OCI-LY7 (cell line): ENCODE data around the gene ARHGAP33. TPM values are rescaled to one million over a fixed set of nuclear protein-coding genes. Genes with fewer than 3 reads are reported as not detected.

Experiments
- BruUV-seq: library from RNA; stranded (reverse); fragments of 400-500 nt; replicated peaks from 2 replicates; lab custom pipeline; 2021; lab: Mats Ljungman, UMichigan
- CTCF ChIA-PET: fragments of 300-600 bp; sonication (Branson Sonifier 250); formaldehyde crosslinking; loops from one replicate; lab custom pipeline; 2022; ENCODE audit warnings: antibody characterized with exemption; ENCODE audit not compliant: unreplicated experiment; lab: Charles Lee
- POLR2A ChIA-PET: fragments of 300-600 bp; sonication (Branson Sonifier 250); formaldehyde crosslinking; loops from one replicate; lab custom pipeline; 2022; ENCODE audit warnings: antibody characterized with exemption; lab: Charles Lee
- DNase-seq: peaks from one replicate; pipeline ENCODE4 v3.0.0-alpha.2; 2015; ENCODE audit warnings: low spot score
- H2AFZ ChIP-seq: fragments of 200-600 bp; sonication (generic), shearing (Covaris generic); 2 replicates; pipeline ENCODE4 v1.6.1; 2014; ENCODE audit warnings: mild to moderate bottlenecking, antibody characterized with exemption, low read length, moderate library complexity
- H3K27ac ChIP-seq: fragments of 200-600 bp; sonication (generic); 2 replicates; pipeline ENCODE4 v1.5.1; 2014; ENCODE audit warnings: mixed run types, low read depth, mild to moderate bottlenecking, moderate library complexity, low read length, inconsistent platforms; ENCODE audit not compliant: poor library complexity, severe bottlenecking
- H3K36me3 ChIP-seq: fragments of 200-600 bp; sonication (generic); 2 replicates; pipeline ENCODE4 v1.6.1; 2014; ENCODE audit warnings: mild to moderate bottlenecking, antibody characterized with exemption, low read length, moderate library complexity, mixed read lengths; ENCODE audit not compliant: insufficient read depth
- H3K4me1 ChIP-seq: fragments of 200-600 bp; sonication (generic); 2 replicates; pipeline ENCODE4 v1.5.1; 2014; ENCODE audit warnings: mild to moderate bottlenecking, low read length; ENCODE audit not compliant: insufficient read depth, poor library complexity, severe bottlenecking
- H3K4me2 ChIP-seq: fragments of 200-600 bp; sonication (generic); 2 replicates; pipeline ENCODE4 v1.6.1; 2014; ENCODE audit warnings: mild to moderate bottlenecking, low read length
- H3K4me3 ChIP-seq: fragments of 200-600 bp; sonication (generic); 2 replicates; pipeline ENCODE4 v1.5.1; 2014; ENCODE audit warnings: mild to moderate bottlenecking, low read depth, low read length; ENCODE audit not compliant: poor library complexity, severe bottlenecking
- H3K79me2 ChIP-seq: fragments of 200-600 bp; sonication (generic); 2 replicates; pipeline ENCODE4 v1.6.1; 2016; ENCODE audit warnings: low read depth, mild to moderate bottlenecking, low read length, moderate library complexity, mixed read lengths; ENCODE audit not compliant: insufficient read depth
- H3K9me2 ChIP-seq: fragments of 200-600 bp; sonication (generic); 2 replicates; pipeline ENCODE4 v1.6.1; 2016; ENCODE audit warnings: mild to moderate bottlenecking, low read length, mixed read lengths; ENCODE audit not compliant: insufficient read depth
- H3K9me3 ChIP-seq: fragments of 200-600 bp; sonication (generic); 2 replicates; pipeline ENCODE4 v1.6.1; 2014; ENCODE audit warnings: mild to moderate bottlenecking, mixed run types, low read length, mixed read lengths
- H4K20me1 ChIP-seq: fragments of 200-600 bp; sonication (generic); 2 replicates; pipeline ENCODE4 v1.6.1; 2014; ENCODE audit warnings: mild to moderate bottlenecking, antibody characterized with exemption, low read length, moderate library complexity, mixed read lengths; ENCODE audit not compliant: insufficient read depth
- CTCF ChIP-seq: fragments of 200-600 bp; sonication (generic); conservative IDR thresholded peaks from 2 replicates; pipeline ENCODE4 v1.5.1; 2014; ENCODE audit warnings: mild to moderate bottlenecking, antibody characterized with exemption, low read length, moderate library complexity, mixed read lengths
- EZH2phosphoT487 ChIP-seq: fragments of 200-600 bp; sonication (generic); IDR thresholded peaks from 2 replicates; pipeline ENCODE4 v1.6.1; 2018; ENCODE audit warnings: low read depth, borderline replicate concordance, mild to moderate bottlenecking, mixed run types, antibody characterized with exemption, low read length, moderate library complexity, mixed read lengths
- intact Hi-C: fragments of 100-400 bp; cut with micrococcal nuclease; formaldehyde crosslinking; loops from one replicate; pipeline ENCODE4 v1.10.0; 2022; ENCODE audit not compliant: unreplicated experiment
- total RNA-seq, 2 experiments: library from RNA; depleted of rRNA in 1 of 2; stranded (reverse); fragments of >200 nt in 1 of 2; shearing (Covaris generic) in 1 of 2; gene quantifications; 2 replicates each; pipeline ENCODE4 v1.2.3, GENCODE V29; 2014 to 2022

ARHGAP33 gene
- total RNA-seq, 2 experiments from 2014 or later = 15.1 to 94.6 TPM

GRCh38 chr19:35773020-35773806 is 2.2 kb upstream of the ARHGAP33 start:
- Histone ChIP-seq H3K9me3 (no peaks in the 10 kb centered on the region), H3K4me3 (no peak overlapping the region), H3K79me2 (no peaks in the 10 kb centered on the region), H3K4me1 (peaks cover 19% of the 10 kb centered on the region), H4K20me1 (no peaks in the 10 kb centered on the region), H3K27ac (no peak overlapping the region), H3K4me2 (no peak overlapping the region), H2AFZ (no peak overlapping the region), H3K9me2 (no peaks in the 10 kb centered on the region), H3K36me3 (peaks cover 9% of the 10 kb centered on the region; the same call in 1 of the 2 replicates)
- no TSS peak for BruUV-seq
- no peak for DNase-seq
- POLR2A ChIA-PET = interaction anchor here (0.6 to 0.7 kb wide), 2 partner anchors 125 to 129 kb away, joined by 3 to 4 read pairs; no protein-coding TSS in a partner anchor
- TF ChIP-seq CTCF (no peak), EZH2phosphoT487 (no peak)
- intact Hi-C loops = no loop called here
- CTCF ChIA-PET = no interaction called here

DNA sequence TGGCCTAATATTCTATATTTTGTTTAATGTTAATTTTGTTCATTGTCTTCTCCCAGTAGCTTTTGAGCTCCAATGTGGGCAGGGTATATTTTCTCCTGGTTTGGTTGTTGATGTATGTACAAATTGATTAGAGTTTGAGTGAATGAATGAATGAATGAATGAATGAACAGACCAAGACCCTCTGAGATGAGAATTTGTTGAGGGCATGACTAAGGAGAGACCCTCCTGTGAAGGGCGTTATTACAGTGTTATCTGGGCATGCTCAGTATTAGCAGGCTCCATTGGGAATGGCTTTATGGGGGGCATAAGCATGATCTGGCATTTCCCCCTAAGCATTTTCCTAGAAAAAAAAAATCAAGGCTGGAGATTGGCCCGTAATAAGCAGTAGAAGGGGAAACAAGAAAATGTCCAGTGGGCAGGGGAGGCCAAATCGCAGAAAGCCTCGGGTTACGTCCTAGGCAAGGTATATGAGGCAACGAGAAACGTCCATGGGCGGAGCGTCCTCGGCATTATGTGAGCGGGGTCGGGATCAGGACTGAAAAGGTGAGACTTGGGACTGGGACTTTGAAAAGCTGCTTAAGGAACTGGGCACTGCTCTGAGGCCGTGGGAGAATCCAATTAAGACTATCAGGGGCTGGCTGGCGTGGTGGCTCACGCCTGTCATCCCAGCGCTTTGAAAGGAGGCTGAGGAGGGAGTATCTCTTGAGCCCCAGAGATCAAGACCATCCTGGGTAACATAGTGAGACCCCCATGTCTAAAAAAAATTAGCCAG is 904 bp upstream of the ARHGAP33 start:
- Histone ChIP-seq H3K36me3 (no peaks in the 10 kb centered on the region), H3K79me2 (no peaks in the 10 kb centered on the region), H3K27ac (no peak overlapping the region), H3K9me2 (no peaks in the 10 kb centered on the region), H3K9me3 (no peaks in the 10 kb centered on the region), H3K4me1 (peaks cover 19% of the 10 kb centered on the region), H3K4me2 (peak overlapping the region; percentile 59), H4K20me1 (no peaks in the 10 kb centered on the region), H3K4me3 (peak overlapping the region; percentile 80), H2AFZ (peak overlapping the region; percentile 11; the same call in 1 of the 2 replicates)
- BruUV-seq = no TSS peak
- POLR2A ChIA-PET = no interaction called here
- intact Hi-C loops = loop anchor here (1.0 kb wide), 2 partner anchors 26 to 34 kb away; partner anchors contain the start of gene LIN37
- no peak for DNase-seq
- TF ChIP-seq EZH2phosphoT487 (no peak), CTCF (no peak)
- CTCF ChIA-PET = no interaction called here
